Activated T-cell treated with anti-CD3 and anti-CD28 coated beads, Interleukin-2, amount 50 U/mL, for 72 hours (primary cell): ENCODE data around the gene SGMS2. TPM values are rescaled to one million over a fixed set of nuclear protein-coding genes. Genes with fewer than 3 reads are reported as not detected.
"Not testable (repeated sequence)": the region's sequence is repeated elsewhere in the genome, so short reads cannot be mapped to it uniquely, and the experiment has no call there.

ENCODE experiments used
- ATAC-seq, 2 donors: fragments of 150-1000 bp; cut with Tn5 transposase; replicated peaks in 1 of 2; 2 replicates each; pipeline ENCODE4 v1.10.0; 2021; ENCODE audit warnings: moderate library complexity in 2 of 2, mild to moderate bottlenecking in 1 of 2
- DNase-seq, 2 donors: peaks; one replicate each; pipeline ENCODE4 v3.0.0; 2021 to 2022; ENCODE audit warnings: mixed read lengths in 1 of 2
- H3K27ac Mint-ChIP-seq: one replicate; pipeline ENCODE4 v1.8.0; 2022; ENCODE audit warnings: mild to moderate bottlenecking, moderate library complexity, mixed read lengths
- H3K27me3 Mint-ChIP-seq: one replicate; pipeline ENCODE4 v1.8.0; 2022; ENCODE audit warnings: low read depth, mixed read lengths
- H3K36me3 Mint-ChIP-seq, 2 donors: one replicate each; pipeline ENCODE4 v1.8.0; 2022; ENCODE audit warnings: mixed read lengths in 2 of 2, mild to moderate bottlenecking in 1 of 2; ENCODE audit not compliant: insufficient read depth in 2 of 2
- H3K4me1 Mint-ChIP-seq: one replicate; pipeline ENCODE4 v1.8.0; 2022; ENCODE audit warnings: low read depth, mixed read lengths
- H3K4me3 Mint-ChIP-seq, 2 donors: one replicate each; pipeline ENCODE4 v1.8.0; 2022; ENCODE audit warnings: mild to moderate bottlenecking in 2 of 2, mixed read lengths in 2 of 2, moderate library complexity in 2 of 2
- H3K9me3 Mint-ChIP-seq, 2 donors: one replicate each; pipeline ENCODE4 v1.8.0; 2022; ENCODE audit warnings: mixed read lengths in 2 of 2
- total RNA-seq, 2 donors: library from RNA; stranded (reverse); gene quantifications; one replicate each; pipeline ENCODE4 v1.2.3, GENCODE V29; 2022

Gene SGMS2
- total RNA-seq, 2 donors from 2014 or later = 0.22 to 0.42 TPM

DNA sequence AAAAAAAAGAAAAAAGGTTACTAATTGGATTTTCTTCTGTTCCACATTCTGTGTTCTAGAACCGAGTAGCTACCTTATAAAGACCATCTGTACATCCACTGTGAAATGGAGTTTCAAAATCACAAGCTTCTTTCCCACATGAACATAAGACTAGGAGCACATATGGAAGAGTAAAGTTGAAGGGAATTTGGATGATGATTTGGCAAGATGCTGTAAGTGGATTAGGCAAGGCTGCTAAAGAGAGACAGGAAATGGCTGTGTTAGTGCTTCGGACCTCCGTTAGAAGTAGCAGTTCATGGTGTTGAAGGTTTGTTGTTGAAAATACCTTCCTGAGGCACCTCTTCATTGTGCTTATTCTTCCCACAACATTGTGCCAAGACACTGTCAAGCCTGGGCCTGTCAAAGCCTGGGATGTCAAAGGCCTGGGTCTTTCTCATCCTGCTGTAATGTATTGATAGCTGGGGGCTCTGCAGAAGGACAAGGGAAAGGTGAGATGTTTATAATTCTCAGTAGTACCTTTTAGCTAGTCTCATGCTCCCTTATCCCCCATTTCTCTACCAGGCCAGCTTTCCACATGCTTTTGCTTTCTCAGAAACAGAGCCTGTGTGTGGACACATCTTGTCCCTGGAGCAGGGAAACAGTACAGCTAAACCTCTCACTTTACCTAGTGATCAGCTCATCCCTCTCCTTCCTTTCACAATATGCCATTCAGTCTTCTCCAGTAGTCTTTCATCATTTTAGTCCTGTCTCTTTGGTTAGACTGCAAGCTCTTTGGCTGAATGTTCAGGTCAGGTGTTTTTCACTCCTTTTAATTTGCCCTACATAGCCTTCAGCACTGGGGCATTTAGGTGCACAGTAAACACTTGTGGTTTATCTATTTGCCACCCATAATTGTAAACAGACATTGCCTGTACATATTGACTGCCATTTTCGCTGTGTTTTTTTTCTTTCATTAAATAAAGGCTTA, 68.7 kb downstream of the SGMS2 start:
- Mint-ChIP-seq H3K4me3 (no peak overlapping the region), H3K36me3 (peaks cover 3 to 4% of the 10 kb centered on the region in 2 donors), H3K27me3 (peaks cover 39% of the 10 kb centered on the region), H3K9me3 (peaks cover 2 to 5% of the 10 kb centered on the region in 2 donors), H3K27ac (no peak overlapping the region), H3K4me1 (peaks cover 35% of the 10 kb centered on the region)
- DNase-seq (no peak), ATAC-seq (no peak)

DNA sequence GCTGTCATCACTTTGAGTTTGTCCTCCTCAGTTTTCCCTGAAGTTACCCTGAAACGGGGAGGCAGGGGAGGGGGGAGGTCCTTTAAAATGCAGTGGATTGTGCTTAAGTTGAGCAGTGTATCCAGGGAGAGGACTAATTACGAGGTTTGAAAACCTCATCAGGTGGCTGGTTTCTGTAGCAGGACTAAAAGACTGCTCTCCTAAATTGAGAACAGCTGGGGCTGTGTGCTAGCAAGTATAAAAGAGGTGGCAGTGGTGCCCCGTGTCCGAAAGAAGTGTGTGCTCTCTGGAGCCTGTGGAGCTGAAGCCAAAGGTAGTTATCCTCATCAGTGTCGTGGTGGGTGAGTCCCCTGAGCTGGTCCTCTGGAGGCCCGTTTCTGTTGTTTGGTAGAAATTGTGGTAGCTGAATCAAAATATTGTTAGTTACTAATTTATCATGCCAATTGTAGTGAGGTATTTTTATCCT, 69.4 kb downstream of the SGMS2 start:
- peaks cover 43% of the 10 kb centered on the region for H3K27me3 Mint-ChIP-seq
- H3K36me3 Mint-ChIP-seq = peaks cover 2 to 3% of the 10 kb centered on the region in 2 donors
- peaks cover 2 to 4% of the 10 kb centered on the region in 2 donors for H3K9me3 Mint-ChIP-seq
- H3K4me3 Mint-ChIP-seq = no peak overlapping the region
- no peak overlapping the region for H3K27ac Mint-ChIP-seq
- ATAC-seq (no peak), DNase-seq (no peak)
- peaks cover 38% of the 10 kb centered on the region for H3K4me1 Mint-ChIP-seq

GRCh38 chr4:107896158-107896645, 71.5 kb downstream of the SGMS2 start:
- Mint-ChIP-seq H3K4me1 (peaks cover 40% of the 10 kb centered on the region), H3K4me3 (peak overlapping the region in 1 of 2 donors; percentile 39), H3K27ac (peak overlapping the region; percentile 54), H3K27me3 (peaks cover 55% of the 10 kb centered on the region), H3K36me3 (no peaks in the 10 kb centered on the region), H3K9me3 (peaks cover 0 to 2% of the 10 kb centered on the region in 2 donors)
- DNase-seq (peak; percentile 21 to 23), ATAC-seq (peak; percentile 94 to 95)

DNA sequence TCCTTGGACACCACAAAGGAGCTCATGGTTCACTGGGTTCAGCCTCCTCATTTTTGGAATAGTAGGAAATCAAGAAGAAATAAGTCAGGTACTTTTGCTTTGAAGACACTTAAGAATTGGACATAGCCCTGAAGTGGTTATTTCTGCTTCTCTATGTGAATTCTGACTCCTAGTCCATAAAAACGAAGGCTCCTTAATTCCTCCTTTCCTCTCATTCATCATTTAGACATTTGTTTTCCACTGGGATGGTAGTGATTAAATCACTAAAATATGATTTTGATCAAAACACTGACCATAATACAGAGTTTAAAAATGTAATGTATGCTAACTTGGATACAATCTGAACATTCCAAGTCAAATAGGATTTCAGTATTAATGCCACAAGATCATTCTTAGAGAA, 71.9 kb downstream of the SGMS2 start:
- H3K36me3 Mint-ChIP-seq = no peaks in the 10 kb centered on the region
- no peaks in the 10 kb centered on the region for H3K9me3 Mint-ChIP-seq
- DNase-seq = no peak
- H3K27me3 Mint-ChIP-seq = peaks cover 59% of the 10 kb centered on the region
- H3K4me1 Mint-ChIP-seq = peaks cover 40% of the 10 kb centered on the region
- H3K27ac Mint-ChIP-seq = no peak overlapping the region
- peak overlapping the region in 1 of 2 donors; percentile 39 for H3K4me3 Mint-ChIP-seq
- ATAC-seq = no peak

- peak; percentile 57 to 62 for ATAC-seq
- H3K36me3 Mint-ChIP-seq = no peaks in the 10 kb centered on the region
- DNase-seq = peak in 1 of 2 donors; percentile 7
- peaks cover 40% of the 10 kb centered on the region for H3K4me1 Mint-ChIP-seq
- peak overlapping the region in 1 of 2 donors; percentile 33 for H3K4me3 Mint-ChIP-seq
- peaks cover 70% of the 10 kb centered on the region for H3K27me3 Mint-ChIP-seq
- no peaks in the 10 kb centered on the region for H3K9me3 Mint-ChIP-seq
- H3K27ac Mint-ChIP-seq = no peak overlapping the region
Observed at GRCh38 chr4:107897823-107898222, 73.1 kb downstream of the SGMS2 start.

DNA sequence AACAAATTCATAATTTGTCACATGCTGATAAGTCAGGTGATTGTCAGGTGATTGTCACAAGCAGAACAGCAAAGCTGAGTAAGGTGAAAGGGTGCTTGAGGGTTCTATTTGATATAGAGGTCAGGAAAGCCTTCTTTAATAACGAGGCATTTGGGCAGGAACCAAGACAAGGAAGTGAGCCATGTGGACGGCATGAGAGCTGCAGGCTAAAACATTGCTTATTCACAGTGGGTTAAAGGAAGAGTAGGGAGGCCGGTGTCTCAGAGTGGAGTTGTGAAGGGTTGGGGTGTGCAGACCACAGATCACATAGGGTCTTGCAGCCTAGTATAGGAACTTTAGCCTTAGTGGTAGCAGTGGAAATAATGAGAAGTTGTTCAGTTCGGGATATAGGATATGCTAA, 75.3 kb downstream of the SGMS2 start:
- peaks cover 6% of the 10 kb centered on the region in 2 donors for H3K9me3 Mint-ChIP-seq
- no peak overlapping the region for H3K27ac Mint-ChIP-seq
- H3K36me3 Mint-ChIP-seq = peaks cover 7 to 8% of the 10 kb centered on the region in 2 donors
- peaks cover 63% of the 10 kb centered on the region for H3K27me3 Mint-ChIP-seq
- H3K4me1 Mint-ChIP-seq = peaks cover 43% of the 10 kb centered on the region
- H3K4me3 Mint-ChIP-seq = no peak overlapping the region
- DNase-seq (no peak), ATAC-seq (no peak)

GRCh38 chr4:107900508-107900907, 75.8 kb downstream of the SGMS2 start:
- no peak for ATAC-seq
- H3K36me3 Mint-ChIP-seq = peaks cover 7 to 8% of the 10 kb centered on the region in 2 donors
- peaks cover 6 to 9% of the 10 kb centered on the region in 2 donors for H3K9me3 Mint-ChIP-seq
- H3K4me3 Mint-ChIP-seq = no peak overlapping the region
- peaks cover 58% of the 10 kb centered on the region for H3K27me3 Mint-ChIP-seq
- no peak overlapping the region for H3K27ac Mint-ChIP-seq
- no peak for DNase-seq
- peaks cover 38% of the 10 kb centered on the region for H3K4me1 Mint-ChIP-seq

DNA sequence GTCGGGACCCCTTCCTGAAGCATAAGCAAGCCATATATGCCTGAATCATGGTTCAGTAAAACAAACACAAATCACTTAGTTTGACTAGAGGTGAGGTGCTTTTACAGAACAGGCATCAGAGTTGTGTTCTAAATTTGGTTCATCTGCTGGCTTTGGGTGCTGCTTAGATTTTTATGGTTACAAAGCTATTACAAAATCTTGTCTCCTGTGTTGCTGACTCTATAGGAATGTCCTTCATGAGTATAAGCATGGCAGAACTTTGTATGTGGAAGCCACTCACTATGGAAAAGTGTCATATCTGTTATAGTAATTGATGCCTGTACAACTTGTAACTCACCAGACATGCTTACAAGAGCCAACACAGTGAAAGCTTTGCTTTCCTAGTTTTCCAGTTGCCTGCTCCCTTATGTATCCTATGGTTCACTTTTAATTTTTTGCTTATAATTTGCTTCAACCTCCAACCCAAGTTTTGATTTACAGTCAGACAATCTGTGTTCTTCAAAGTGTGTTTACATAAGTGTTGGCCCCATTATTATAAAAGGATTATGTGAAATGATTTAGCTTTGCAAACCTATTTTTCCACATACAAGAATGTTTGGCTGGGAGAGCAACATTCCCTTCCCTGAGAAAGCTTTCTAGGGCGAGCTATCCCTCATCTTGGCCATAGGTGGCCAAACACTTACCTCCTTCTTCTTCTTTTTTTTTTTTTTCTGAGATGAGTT, 76.6 kb downstream of the SGMS2 start:
- Mint-ChIP-seq H3K4me1 (peaks cover 30% of the 10 kb centered on the region), H3K27me3 (peaks cover 58% of the 10 kb centered on the region), H3K36me3 (peaks cover 7 to 8% of the 10 kb centered on the region in 2 donors), H3K27ac (no peak overlapping the region), H3K9me3 (peaks cover 6 to 10% of the 10 kb centered on the region in 2 donors), H3K4me3 (no peak overlapping the region)
- DNase-seq (no peak), ATAC-seq (no peak)

DNA sequence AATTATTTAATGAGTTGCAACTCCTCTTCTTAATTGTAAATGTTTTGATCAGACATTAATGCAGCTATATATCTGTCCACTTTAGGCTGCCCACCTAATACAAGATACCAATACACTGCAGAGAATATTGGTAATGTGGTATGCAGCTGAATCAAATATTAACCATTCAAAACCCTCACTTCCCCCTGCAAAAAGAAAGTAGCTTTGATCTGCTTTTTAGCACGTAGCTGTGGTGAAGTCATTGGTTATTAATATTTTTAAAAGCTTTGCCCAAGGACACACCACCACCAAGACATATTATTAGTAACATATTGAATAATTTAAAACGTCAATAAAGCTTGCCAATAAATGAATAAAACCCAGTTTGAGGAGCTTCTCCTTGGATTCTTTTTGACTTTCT, 78.0 kb downstream of the SGMS2 start:
- DNase-seq = no peak
- H3K27ac Mint-ChIP-seq = no peak overlapping the region
- peaks cover 16% of the 10 kb centered on the region for H3K4me1 Mint-ChIP-seq
- H3K9me3 Mint-ChIP-seq = peaks cover 6 to 10% of the 10 kb centered on the region in 2 donors
- peaks cover 46% of the 10 kb centered on the region for H3K27me3 Mint-ChIP-seq
- no peak overlapping the region for H3K4me3 Mint-ChIP-seq
- H3K36me3 Mint-ChIP-seq = peaks cover 7 to 8% of the 10 kb centered on the region in 2 donors
- no peak for ATAC-seq

GRCh38 chr4:107905082-107905481, 80.3 kb downstream of the SGMS2 start:
- ATAC-seq, DNase-seq, H3K36me3 Mint-ChIP-seq, H3K27ac Mint-ChIP-seq, H3K4me3 Mint-ChIP-seq, H3K4me1 Mint-ChIP-seq: not testable (repeated sequence)
- peaks cover 32% of the 10 kb centered on the region for H3K27me3 Mint-ChIP-seq
- peaks cover 6 to 10% of the 10 kb centered on the region in 2 donors for H3K9me3 Mint-ChIP-seq

- peaks cover 6 to 10% of the 10 kb centered on the region in 2 donors for H3K9me3 Mint-ChIP-seq
- H3K27ac Mint-ChIP-seq = no peak overlapping the region
- no peak for DNase-seq
- no peak overlapping the region for H3K4me3 Mint-ChIP-seq
- peaks cover 5% of the 10 kb centered on the region for H3K4me1 Mint-ChIP-seq
- H3K36me3 Mint-ChIP-seq = peaks cover 7 to 8% of the 10 kb centered on the region in 2 donors
- no peak for ATAC-seq
- peaks cover 17% of the 10 kb centered on the region for H3K27me3 Mint-ChIP-seq
Observed at GRCh38 chr4:107906458-107907100, 81.8 kb downstream of the SGMS2 start.

DNA sequence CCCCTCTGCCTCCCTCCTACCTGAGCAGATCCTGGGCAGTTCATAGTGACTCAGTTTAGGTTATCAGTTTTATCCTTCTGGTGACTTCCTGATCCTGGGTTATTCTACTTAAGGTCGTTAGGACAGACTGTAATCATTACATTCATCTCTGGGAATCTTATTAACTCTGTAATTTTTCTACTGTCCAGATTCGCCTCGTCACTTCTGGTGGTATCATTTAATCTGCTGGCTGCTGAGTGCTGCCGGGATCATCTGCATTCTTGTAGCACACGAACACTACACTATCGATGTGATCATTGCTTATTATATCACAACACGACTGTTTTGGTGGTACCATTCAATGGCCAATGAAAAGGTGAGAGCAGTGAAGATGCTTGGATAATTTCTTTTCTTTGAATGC, 83.6 kb downstream of the SGMS2 start:
- Mint-ChIP-seq H3K4me1 (peaks cover 5% of the 10 kb centered on the region), H3K36me3 (peaks cover 7 to 8% of the 10 kb centered on the region in 2 donors), H3K27me3 (peaks cover under 1% of the 10 kb centered on the region), H3K27ac (no peak overlapping the region), H3K9me3 (peaks cover 6 to 10% of the 10 kb centered on the region in 2 donors), H3K4me3 (no peak overlapping the region)
- ATAC-seq (no peak), DNase-seq (no peak)
